PC-3 (cell line): ENCODE data around the gene CDKN2AIP. TPM values are rescaled to one million over a fixed set of nuclear protein-coding genes. Genes with fewer than 3 reads are reported as not detected.

Experiments
- ATAC-seq: fragments of 200-7000 bp; cut with Tn5 transposase; 2 replicates; pipeline ENCODE4 v1.9.1; 2020; ENCODE audit warnings: mild to moderate bottlenecking, moderate library complexity
- BruUV-seq: library from RNA; stranded (reverse); fragments of 400-500 nt; replicated peaks from 2 replicates; lab custom pipeline; 2021; lab: Mats Ljungman, UMichigan
- CTCF ChIA-PET: fragments of 300-600 bp; sonication (Branson Sonifier 250); formaldehyde crosslinking; loops from one replicate; lab custom pipeline; 2022; ENCODE audit warnings: antibody characterized with exemption; lab: Charles Lee
- POLR2A ChIA-PET: fragments of 300-600 bp; sonication (Branson Sonifier 250); formaldehyde crosslinking; loops from one replicate; lab custom pipeline; 2022; ENCODE audit warnings: antibody characterized with exemption; ENCODE audit not compliant: unreplicated experiment; lab: Charles Lee
- DNase-seq: peaks from one replicate; pipeline ENCODE4 v3.0.0-alpha.2; 2015
- H2AFZ ChIP-seq: fragments of 300-600 bp; sonication (generic); 2 replicates; pipeline ENCODE4 v1.6.0; 2016; ENCODE audit warnings: antibody characterized with exemption, low read length
- H3F3A ChIP-seq: fragments of 300-600 bp; sonication (generic); one replicate; pipeline ENCODE4 v1.6.0; 2017; ENCODE audit warnings: antibody characterized with exemption, low read length, control low read depth, mild to moderate bottlenecking; ENCODE audit not compliant: unreplicated experiment
- H3K27ac ChIP-seq: fragments of 300-600 bp; sonication (generic); 2 replicates; pipeline ENCODE4 v1.5.1; 2016; ENCODE audit warnings: mild to moderate bottlenecking, low read length
- H3K27me3 ChIP-seq: fragments of 300-600 bp; sonication (generic); 2 replicates; pipeline ENCODE4 v1.6.1; 2016; ENCODE audit warnings: low read length, mixed read lengths
- H3K36me3 ChIP-seq: fragments of 300-600 bp; sonication (generic); 2 replicates; pipeline ENCODE4 v1.6.1; 2016; ENCODE audit warnings: low read depth, mixed run types, low read length, mixed read lengths
- H3K4me1 ChIP-seq: fragments of 300-600 bp; sonication (generic); 2 replicates; pipeline ENCODE4 v1.5.1; 2016; ENCODE audit warnings: low read length; ENCODE audit not compliant: insufficient read depth
- H3K4me2 ChIP-seq: fragments of 300-600 bp; sonication (generic); 2 replicates; pipeline ENCODE4 v1.6.0; 2016; ENCODE audit warnings: low read length
- H3K4me3 ChIP-seq: fragments of 300-600 bp; sonication (generic); 2 replicates; pipeline ENCODE4 v1.5.1; 2016; ENCODE audit warnings: mild to moderate bottlenecking, low read length, mixed read lengths
- H3K79me2 ChIP-seq: fragments of 300-600 bp; sonication (generic); 2 replicates; pipeline ENCODE4 v1.6.1; 2017; ENCODE audit warnings: low read length, mixed read lengths
- H3K9ac ChIP-seq: fragments of 300-600 bp; sonication (generic); 2 replicates; pipeline ENCODE4 v1.6.0; 2016; ENCODE audit warnings: mild to moderate bottlenecking, low read length
- H3K9me2 ChIP-seq: fragments of 300-600 bp; sonication (generic); replicated peaks from 2 replicates; pipeline ENCODE4 v1.6.1; 2016; ENCODE audit warnings: mixed run types, low read length, mixed read lengths
- H3K9me3 ChIP-seq: fragments of 300-600 bp; sonication (generic); 2 replicates; pipeline ENCODE4 v1.6.1; 2016; ENCODE audit warnings: low read length, mixed read lengths
- H4K20me1 ChIP-seq: fragments of 300-600 bp; sonication (generic); 2 replicates; pipeline ENCODE4 v1.6.1; 2016; ENCODE audit warnings: low read length, mixed read lengths
- CTCF ChIP-seq: fragments of 300-600 bp; sonication (generic); conservative IDR thresholded peaks from 2 replicates; pipeline ENCODE4 v1.5.1; 2017; ENCODE audit warnings: antibody characterized with exemption, low read depth, mild to moderate bottlenecking, low read length
- EZH2 ChIP-seq: fragments of 300-600 bp; sonication (generic); IDR thresholded peaks from one replicate; pipeline ENCODE4 v1.6.1; 2017; ENCODE audit warnings: antibody characterized with exemption, mild to moderate bottlenecking, low read length; ENCODE audit not compliant: unreplicated experiment
- EZH2phosphoT487 ChIP-seq: fragments of 300-600 bp; sonication (generic); IDR thresholded peaks from 2 replicates; pipeline ENCODE4 v1.6.1; 2018; ENCODE audit warnings: mild to moderate bottlenecking, antibody characterized with exemption, low read length, borderline replicate concordance
- intact Hi-C: fragments of 100-400 bp; cut with micrococcal nuclease; formaldehyde crosslinking; loops from 2 replicates; pipeline ENCODE4 v1.9.0; 2023
- total RNA-seq: library from RNA; depleted of rRNA; stranded (reverse); fragments of >200 nt; gene quantifications from 2 replicates; pipeline ENCODE4 v1.2.3, GENCODE V29; 2014

Gene CDKN2AIP
- total RNA-seq, 1 experiment from 2014 or later, result 31.5 TPM

DNA sequence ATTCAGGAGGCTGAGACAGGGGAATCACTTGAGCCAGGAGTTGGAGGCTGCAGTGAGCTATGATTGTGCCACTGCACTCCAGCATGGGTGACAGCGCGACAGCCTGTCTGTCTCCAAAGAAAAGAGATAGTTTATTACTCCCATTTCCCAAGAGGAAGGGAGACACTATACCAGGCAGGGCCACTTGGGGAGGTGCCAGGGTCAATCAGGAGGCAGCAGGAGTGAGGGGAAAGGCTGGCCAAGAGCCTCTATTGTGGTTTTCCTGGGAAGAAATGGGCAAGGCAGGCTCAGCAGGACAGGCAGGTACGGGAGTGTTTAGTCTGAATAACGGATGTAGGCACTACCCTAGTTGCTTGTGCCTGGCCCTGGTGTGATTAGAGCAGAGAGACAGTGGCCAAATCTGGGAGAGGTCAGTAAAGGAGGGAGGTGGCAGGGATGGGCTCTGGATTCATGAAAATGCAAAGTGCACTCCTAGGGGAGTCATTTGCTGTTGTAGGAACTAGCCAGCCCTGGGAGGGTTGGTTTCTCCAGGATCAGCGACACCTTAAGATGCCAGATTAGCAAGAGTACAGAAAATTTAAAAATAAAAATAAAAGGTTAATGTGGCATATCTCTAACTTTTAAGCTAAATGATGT is 20.2 kb upstream of the CDKN2AIP start:
- BruUV-seq, result no TSS peak
- no peaks in the 10 kb centered on the region for H3K27me3 ChIP-seq
- H2AFZ ChIP-seq, result 0 out of 2 replicates have a peak overlapping the region, but pooled peaks have one; percentile 6
- H3K36me3 ChIP-seq, result no peaks in the 10 kb centered on the region
- ChIA-PET POLR2A (no interaction called here), CTCF (no interaction called here)
- H3K79me2 ChIP-seq, result no peaks in the 10 kb centered on the region
- peak; percentile 57 for DNase-seq
- no peaks in the 10 kb centered on the region for H4K20me1 ChIP-seq
- H3K9ac ChIP-seq, result no peak overlapping the region
- no peak for TF ChIP-seq EZH2phosphoT487
- TF ChIP-seq CTCF, result no peak
- TF ChIP-seq EZH2, result no peak
- intact Hi-C loops, result no loop called here
- no peaks in the 10 kb centered on the region for H3F3A ChIP-seq
- peaks cover 25% of the 10 kb centered on the region for H3K4me1 ChIP-seq
- ATAC-seq, result peak; percentile 40; the same call in 1 of the 2 replicates
- peak overlapping the region; percentile 57 for H3K27ac ChIP-seq
- no peaks in the 10 kb centered on the region for H3K9me3 ChIP-seq
- peak overlapping the region; percentile 41; the same call in 1 of the 2 replicates for H3K4me2 ChIP-seq
- H3K4me3 ChIP-seq, result no peak overlapping the region
- no peaks in the 10 kb centered on the region for H3K9me2 ChIP-seq

- Histone ChIP-seq H3K9ac (no peak overlapping the region), H4K20me1 (no peaks in the 10 kb centered on the region), H2AFZ (no peak overlapping the region), H3K9me2 (no peaks in the 10 kb centered on the region), H3K4me1 (peaks cover 25% of the 10 kb centered on the region), H3K36me3 (no peaks in the 10 kb centered on the region), H3K79me2 (no peaks in the 10 kb centered on the region), H3K9me3 (no peaks in the 10 kb centered on the region), H3K4me3 (no peak overlapping the region), H3K27ac (no peak overlapping the region), H3F3A (no peaks in the 10 kb centered on the region), H3K4me2 (no peak overlapping the region), H3K27me3 (no peaks in the 10 kb centered on the region)
- TF ChIP-seq EZH2 (no peak), EZH2phosphoT487 (no peak), CTCF (no peak)
- intact Hi-C loops, result no loop called here
- POLR2A ChIA-PET, result no interaction called here
- DNase-seq, result no peak
- CTCF ChIA-PET, result no interaction called here
- BruUV-seq, result no TSS peak
- ATAC-seq, result no peak
These were observed 17.9 kb upstream of the CDKN2AIP start for GRCh38 chr4:183426507-183426906.

DNA sequence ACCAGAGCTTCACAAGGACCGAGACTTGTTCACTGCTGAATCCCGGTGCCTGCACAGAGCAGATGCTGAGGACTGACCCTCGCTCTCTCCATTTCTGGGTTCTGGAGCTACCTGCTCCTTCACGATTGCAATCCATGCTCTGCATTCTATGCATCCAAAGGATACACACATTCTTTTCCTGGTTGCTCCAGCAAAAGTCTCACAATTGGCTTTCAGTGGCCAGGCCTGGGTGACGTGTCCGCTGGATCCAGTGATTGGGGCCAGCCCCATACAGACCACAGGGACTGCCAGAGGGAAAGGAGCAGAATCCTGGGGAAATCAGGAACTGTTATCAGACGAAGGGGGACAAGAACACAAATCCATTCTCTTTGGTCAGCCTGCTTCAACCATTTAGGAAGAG is 14.9 kb upstream of the CDKN2AIP start:
- Histone ChIP-seq H3K9me2 (no peaks in the 10 kb centered on the region), H3F3A (no peaks in the 10 kb centered on the region), H3K4me3 (no peak overlapping the region), H2AFZ (no peak overlapping the region), H3K4me2 (no peak overlapping the region), H3K27ac (no peak overlapping the region), H3K79me2 (no peaks in the 10 kb centered on the region), H3K9me3 (no peaks in the 10 kb centered on the region), H3K36me3 (no peaks in the 10 kb centered on the region), H3K4me1 (peaks cover 2% of the 10 kb centered on the region), H3K27me3 (no peaks in the 10 kb centered on the region), H3K9ac (no peak overlapping the region), H4K20me1 (no peaks in the 10 kb centered on the region)
- CTCF ChIA-PET, result no interaction called here
- POLR2A ChIA-PET, result no interaction called here
- DNase-seq, result no peak
- TF ChIP-seq CTCF, result no peak
- no peak for TF ChIP-seq EZH2
- intact Hi-C loops, result no loop called here
- no peak for ATAC-seq
- no TSS peak for BruUV-seq
